ENCODE measurements around the gene FAM174B.

Gene FAM174B

DNA sequence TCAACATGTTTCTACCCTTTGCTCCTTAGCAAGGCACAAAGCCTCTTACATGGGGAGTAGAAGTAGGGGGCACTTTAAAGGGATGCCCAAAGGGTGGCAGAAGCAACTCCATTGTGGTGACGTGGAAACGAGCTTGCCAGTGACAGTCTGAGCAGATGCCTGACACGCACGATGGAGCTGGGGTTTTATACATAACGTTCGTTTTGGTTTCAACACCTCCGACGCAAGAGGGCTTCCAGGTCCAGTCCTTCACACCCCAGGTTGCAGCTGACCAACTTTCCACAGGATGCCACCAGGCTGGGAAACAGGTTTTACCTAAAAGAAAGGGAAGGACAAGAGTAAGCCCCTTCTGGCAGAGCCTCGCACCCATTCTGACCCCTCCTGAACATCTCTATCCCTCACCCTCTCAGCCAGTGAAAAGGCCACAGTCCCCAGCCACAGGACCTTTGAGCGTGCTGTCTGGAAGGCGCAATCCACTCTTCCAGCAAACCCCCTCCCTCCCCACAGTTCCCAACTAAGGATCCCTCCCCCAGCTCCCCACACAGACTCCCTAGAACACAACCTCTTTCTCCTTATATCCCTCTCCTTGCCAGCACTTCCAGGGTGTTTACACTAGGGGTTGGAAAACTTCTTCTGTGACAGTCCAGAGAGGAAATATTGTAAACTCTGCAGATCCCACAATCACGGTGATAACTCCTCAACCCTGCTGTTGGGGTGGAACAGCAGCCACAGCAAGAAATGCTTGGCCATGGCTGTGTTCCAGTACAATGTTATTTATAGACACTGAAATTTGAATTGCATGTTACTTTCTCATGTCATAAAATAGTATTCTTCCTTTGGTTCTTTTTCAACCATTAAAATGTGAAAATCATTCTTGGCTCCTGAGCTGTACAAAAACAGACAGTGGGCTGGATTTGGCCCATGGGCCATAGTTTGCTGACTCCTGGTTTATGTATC lies 36.2 kb downstream of the FAM174B start:
- TF ChIP-seq, protein P1, sequence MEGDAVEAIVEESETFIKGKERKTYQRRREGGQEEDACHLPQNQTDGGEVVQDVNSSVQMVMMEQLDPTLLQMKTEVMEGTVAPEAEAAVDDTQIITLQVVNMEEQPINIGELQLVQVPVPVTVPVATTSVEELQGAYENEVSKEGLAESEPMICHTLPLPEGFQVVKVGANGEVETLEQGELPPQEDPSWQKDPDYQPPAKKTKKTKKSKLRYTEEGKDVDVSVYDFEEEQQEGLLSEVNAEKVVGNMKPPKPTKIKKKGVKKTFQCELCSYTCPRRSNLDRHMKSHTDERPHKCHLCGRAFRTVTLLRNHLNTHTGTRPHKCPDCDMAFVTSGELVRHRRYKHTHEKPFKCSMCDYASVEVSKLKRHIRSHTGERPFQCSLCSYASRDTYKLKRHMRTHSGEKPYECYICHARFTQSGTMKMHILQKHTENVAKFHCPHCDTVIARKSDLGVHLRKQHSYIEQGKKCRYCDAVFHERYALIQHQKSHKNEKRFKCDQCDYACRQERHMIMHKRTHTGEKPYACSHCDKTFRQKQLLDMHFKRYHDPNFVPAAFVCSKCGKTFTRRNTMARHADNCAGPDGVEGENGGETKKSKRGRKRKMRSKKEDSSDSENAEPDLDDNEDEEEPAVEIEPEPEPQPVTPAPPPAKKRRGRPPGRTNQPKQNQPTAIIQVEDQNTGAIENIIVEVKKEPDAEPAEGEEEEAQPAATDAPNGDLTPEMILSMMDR (conservative IDR thresholded peaks at IDR 0.05), result no peak
- peak overlapping the region; percentile 96 for H3K27ac ChIP-seq

DNA sequence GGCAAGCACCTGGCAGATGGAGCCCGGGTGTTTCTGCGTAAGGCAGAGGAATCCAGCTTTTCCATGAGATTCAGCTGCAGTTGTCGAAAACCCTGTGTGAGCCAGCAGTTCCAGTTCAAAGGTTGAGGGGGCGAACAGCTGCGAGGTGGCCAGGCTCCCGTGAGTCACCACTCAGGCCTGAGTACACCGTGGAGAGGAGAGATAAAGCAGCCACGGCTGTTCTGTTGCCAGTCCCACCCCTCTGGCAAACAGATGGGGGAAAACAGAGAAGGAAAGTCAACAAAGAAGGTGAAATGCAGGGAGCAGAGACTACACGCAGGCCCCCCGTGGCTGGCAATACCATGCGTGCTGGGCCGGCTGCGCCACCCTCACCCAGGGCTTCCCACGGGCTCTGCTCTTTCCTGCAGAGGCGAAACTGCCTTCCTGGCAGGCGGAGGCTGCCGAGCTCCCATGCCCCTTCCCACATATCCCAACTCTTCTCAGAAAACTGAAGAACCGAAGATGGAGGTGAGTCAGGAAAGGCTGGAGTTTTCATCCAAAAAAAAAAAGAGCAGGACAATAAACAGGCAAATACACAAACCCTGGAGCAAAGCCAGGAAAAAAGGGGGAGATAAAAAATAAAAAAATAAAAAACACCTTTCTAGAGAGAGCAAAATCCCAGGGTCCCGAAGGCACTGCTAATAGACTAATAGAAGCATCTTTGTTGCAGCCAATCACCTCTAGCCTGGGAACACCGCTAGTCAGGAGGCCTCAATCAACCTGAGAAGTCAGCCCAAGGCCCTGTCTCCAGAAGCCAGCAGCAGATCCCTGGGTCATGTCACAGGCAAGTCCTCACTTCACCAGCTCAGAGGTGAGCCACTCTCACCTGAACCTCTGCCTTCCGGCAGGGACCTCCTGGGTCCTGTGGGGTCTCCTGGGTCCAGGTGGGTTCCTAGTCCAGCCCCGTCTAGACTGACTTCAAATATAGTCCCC lies 37.7 kb downstream of the FAM174B start:
- H3K27ac ChIP-seq, result peak overlapping the region; percentile 96
- TF ChIP-seq, protein P1 (conservative IDR thresholded peaks at IDR 0.05), result no peak

DNA sequence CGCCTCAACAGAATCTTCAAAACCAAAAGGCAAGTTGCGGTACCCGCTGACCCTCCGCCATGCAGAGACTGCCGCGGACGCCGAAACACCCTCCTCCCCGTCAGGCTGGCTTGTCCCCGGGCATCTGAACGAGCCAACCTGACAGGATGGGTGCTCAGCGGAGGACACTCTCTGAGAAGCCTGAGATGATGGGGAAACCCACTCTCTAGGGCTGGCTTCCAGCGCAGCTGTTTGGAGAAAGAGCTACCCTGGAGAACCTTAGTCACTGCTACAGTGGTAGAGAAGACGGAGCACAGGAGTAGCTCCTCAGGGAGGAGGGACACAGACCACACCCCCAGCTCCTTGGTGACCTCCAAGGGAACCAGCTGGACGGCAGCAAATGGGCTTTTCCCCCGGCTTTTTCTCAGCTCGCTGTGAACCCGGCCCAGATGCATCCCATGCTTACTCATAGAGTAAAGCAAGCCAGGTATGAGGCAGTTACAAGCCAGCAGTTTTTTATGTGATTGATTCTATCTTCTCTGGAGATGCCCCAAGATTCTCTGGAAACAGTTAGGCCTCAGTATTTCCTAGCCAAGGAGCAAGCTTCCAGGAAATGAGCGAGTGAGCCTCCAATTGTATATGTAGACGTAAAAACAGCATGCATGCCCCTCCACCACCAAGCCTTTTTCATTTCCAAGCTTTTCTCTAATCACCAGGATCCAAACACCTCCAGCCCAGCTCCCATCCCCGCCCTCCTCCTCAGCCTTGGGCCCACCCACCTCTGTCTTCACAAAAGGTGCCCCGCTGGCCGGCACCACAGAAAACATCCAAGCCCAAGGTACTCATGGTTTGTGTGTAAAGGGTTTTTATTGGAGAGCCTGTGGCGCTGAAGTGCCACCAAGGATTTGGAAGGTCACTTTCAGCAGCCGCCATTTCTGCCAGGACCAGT lies 38.7 kb downstream of the FAM174B start:
- H3K27ac ChIP-seq, result peak overlapping the region; percentile 96
- TF ChIP-seq, protein P1 (conservative IDR thresholded peaks at IDR 0.05), result no peak

DNA sequence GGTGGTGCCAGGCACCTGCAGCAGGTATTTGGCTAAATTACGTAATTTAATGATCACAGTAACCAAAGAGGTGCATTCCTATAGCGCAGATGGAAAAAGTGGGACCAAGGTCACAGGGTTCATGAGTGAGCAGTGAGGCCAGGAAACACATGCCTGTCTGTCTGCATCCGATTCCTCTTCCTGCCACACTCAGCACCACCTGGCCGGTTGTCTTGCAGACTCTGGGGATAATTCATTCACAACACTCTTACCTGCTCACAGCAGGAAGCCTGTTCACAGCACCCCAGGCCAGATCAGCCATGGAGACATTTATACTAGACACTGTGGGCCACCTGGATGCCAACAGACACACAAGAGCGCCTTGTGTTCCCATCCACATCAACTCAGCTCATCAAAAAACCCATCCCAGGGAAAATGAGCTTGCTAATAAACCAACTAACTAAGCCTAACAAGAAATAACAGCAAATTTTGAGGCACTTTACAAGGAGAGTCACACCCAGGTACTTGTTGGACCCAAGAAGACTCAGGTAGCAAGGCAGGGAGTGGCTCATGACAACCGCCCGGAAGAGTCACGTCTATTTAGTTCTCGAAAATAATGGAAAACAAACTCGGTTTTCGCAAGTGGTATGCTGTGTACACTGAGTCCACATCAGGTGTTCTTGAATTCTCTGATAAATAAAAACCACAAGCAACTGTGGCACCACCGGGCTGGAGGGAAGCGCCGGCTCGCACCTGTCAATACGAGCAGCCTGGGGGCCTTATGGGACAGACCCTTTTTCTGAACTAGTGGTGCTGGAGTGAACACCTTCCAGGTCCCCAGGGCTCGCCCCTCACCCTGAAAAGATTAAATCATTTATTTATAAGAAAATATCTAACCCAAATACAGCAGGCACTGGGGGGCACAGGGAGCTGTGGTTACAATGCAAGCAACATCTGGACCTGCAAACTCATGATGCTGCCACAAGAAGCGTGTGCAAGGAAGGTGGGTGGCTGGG lies 40.5 kb downstream of the FAM174B start:
- TF ChIP-seq, protein P1 (conservative IDR thresholded peaks at IDR 0.05), result no peak
- peak overlapping the region; percentile 96 for H3K27ac ChIP-seq

DNA sequence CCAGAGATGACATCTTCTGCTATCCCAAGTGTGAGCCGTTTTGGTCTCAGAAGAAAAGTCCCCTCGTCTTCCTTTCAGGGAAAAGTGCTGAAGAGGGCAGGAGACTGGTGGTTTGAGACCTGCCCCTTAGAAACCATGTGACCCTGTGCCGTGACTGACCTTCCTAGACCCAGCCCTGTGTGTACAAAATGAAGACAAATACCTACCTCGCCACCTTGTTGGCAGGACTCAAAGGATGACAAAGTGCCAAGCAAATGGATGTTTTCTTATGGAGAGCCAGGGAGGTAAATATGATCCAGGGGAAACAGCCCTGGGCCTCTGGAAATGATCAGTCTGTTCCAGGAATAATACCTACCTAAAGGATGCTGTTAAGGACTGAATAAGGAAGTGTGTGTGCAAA lies 41.3 kb downstream of the FAM174B start:
- peak overlapping the region; percentile 96 for H3K27ac ChIP-seq
- TF ChIP-seq, protein P1 (conservative IDR thresholded peaks at IDR 0.05), result no peak

DNA sequence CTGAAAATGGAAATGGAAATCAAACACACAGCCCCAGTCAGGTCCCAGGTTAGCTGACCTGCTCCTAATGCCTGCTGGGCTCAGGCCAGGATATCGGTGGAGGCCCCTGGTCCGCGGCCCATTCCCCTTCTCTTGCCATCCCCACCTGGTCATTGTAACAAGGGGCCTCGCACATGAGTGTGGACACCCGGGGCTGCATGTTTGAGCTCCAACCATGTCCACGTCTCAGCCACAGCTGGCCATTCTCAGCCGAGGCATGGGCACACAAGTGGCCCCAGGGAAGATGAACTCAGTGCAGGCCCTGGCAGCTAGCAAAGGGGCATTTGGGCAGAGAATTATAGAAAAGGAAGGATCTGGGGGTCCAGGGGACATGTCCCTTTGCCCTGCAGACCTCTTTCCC lies 41.7 kb downstream of the FAM174B start:
- TF ChIP-seq, protein P1 (conservative IDR thresholded peaks at IDR 0.05), result no peak
- peak overlapping the region; percentile 96 for H3K27ac ChIP-seq

All from VCaP (cell line).